HFFc6 (cell line): ENCODE data around the gene WDR27. TPM values are rescaled to one million over a fixed set of nuclear protein-coding genes. Genes with fewer than 3 reads are reported as not detected.

Source experiments
- DNase-seq: peaks from one replicate; pipeline ENCODE4 v3.0.0-alpha.2; 2018
- H3K27ac Mint-ChIP-seq: 2 replicates; pipeline ENCODE4 v1.8.0; 2020; ENCODE audit warnings: mild to moderate bottlenecking, mixed read lengths
- H3K27me3 Mint-ChIP-seq: 2 replicates; pipeline ENCODE4 v1.8.0; 2021; ENCODE audit warnings: mild to moderate bottlenecking, moderate library complexity, mixed read lengths; ENCODE audit not compliant: insufficient read depth
- H3K36me3 Mint-ChIP-seq: 2 replicates; pipeline ENCODE4 v1.8.0; 2021; ENCODE audit warnings: low read depth, mixed read lengths
- H3K4me1 Mint-ChIP-seq: 2 replicates; pipeline ENCODE4 v1.8.0; 2020; ENCODE audit warnings: low read depth, mixed read lengths
- H3K4me3 Mint-ChIP-seq: 2 replicates; pipeline ENCODE4 v1.8.0; 2020; ENCODE audit warnings: mild to moderate bottlenecking, moderate library complexity, mixed read lengths
- H3K9me3 Mint-ChIP-seq: 2 replicates; pipeline ENCODE4 v1.8.0; 2020; ENCODE audit warnings: mild to moderate bottlenecking, mixed read lengths
- CTCF ChIP-seq: fragments of 200-600 bp; sonication (generic); IDR thresholded peaks from 2 replicates; pipeline ENCODE4 v1.5.0; 2021; ENCODE audit warnings: antibody characterized with exemption, mild to moderate bottlenecking
- total RNA-seq, 6 experiments: library from RNA; stranded (reverse); fragmentation: NEBNext Ultra II Directional; extraction: Animal tissue kit (Norgen Biotek cat#: 25700); gene quantifications; 2 replicates in 1 of 6; 3 replicates in 5 of 6; pipeline ENCODE4 v1.2.3, GENCODE V29; 2021

The WDR27 gene
- total RNA-seq, 6 experiments from 2014 or later = 10.0 to 15.8 (median 12.1) TPM

GRCh38 chr6:169632841-169633240, 69.0 kb downstream of the WDR27 start:
- no peaks in the 10 kb centered on the region for H3K9me3 Mint-ChIP-seq
- H3K4me3 Mint-ChIP-seq = no peak overlapping the region
- H3K4me1 Mint-ChIP-seq = peaks cover 8% of the 10 kb centered on the region; the same call in 1 of the 2 replicates
- peaks cover 13% of the 10 kb centered on the region for H3K36me3 Mint-ChIP-seq
- DNase-seq = no peak
- H3K27me3 Mint-ChIP-seq = no peaks in the 10 kb centered on the region; the same call in 1 of the 2 replicates
- TF ChIP-seq CTCF = no peak
- no peak overlapping the region for H3K27ac Mint-ChIP-seq

DNA sequence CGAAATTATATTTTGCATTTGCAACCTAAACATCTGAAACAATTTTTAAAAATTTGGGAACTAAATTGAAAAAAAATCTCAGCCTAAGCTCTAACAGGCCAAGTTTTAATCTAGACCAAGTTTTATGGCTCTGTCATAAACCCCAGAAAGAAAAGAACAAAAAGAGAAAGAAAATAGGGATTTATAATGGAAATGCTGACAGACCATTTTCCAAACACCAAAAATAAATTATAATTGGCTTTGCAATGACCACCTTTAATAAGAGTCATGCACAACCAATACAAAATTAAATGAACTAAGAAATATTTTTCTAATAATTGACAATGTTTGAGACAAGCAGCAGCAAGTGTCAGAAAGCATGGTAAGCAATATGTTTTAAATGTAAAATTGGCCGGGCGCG, 72.6 kb downstream of the WDR27 start:
- H3K9me3 Mint-ChIP-seq = no peaks in the 10 kb centered on the region
- TF ChIP-seq CTCF = no peak

GRCh38 chr6:169627736-169628607, 73.9 kb downstream of the WDR27 start:
- DNase-seq = no peak
- Mint-ChIP-seq H3K27ac (no peak overlapping the region), H3K4me3 (no peak overlapping the region), H3K27me3 (no peaks in the 10 kb centered on the region; the same call in 1 of the 2 replicates), H3K9me3 (no peaks in the 10 kb centered on the region), H3K4me1 (no peaks in the 10 kb centered on the region), H3K36me3 (peaks cover 29% of the 10 kb centered on the region)
- TF ChIP-seq CTCF = no peak

More for the DNA sequence above, 72.6 kb downstream of the WDR27 start:
- H3K4me3 Mint-ChIP-seq = no peak overlapping the region
- no peaks in the 10 kb centered on the region; the same call in 1 of the 2 replicates for H3K27me3 Mint-ChIP-seq
- peaks cover 21% of the 10 kb centered on the region for H3K36me3 Mint-ChIP-seq
- DNase-seq = no peak
- no peaks in the 10 kb centered on the region for H3K4me1 Mint-ChIP-seq
- no peak overlapping the region for H3K27ac Mint-ChIP-seq

- no peaks in the 10 kb centered on the region for H3K9me3 Mint-ChIP-seq
- no peaks in the 10 kb centered on the region; the same call in none of the 2 replicates for H3K27me3 Mint-ChIP-seq
- no peak for TF ChIP-seq CTCF
- H3K36me3 Mint-ChIP-seq = peaks cover 24% of the 10 kb centered on the region
- no peak overlapping the region for H3K27ac Mint-ChIP-seq
- no peak overlapping the region for H3K4me3 Mint-ChIP-seq
- no peak for DNase-seq
- H3K4me1 Mint-ChIP-seq = no peaks in the 10 kb centered on the region
Measured at GRCh38 chr6:169626649-169627048, 75.2 kb downstream of the WDR27 start.

- no peak for TF ChIP-seq CTCF
- Mint-ChIP-seq H3K36me3 (peaks cover 24% of the 10 kb centered on the region), H3K4me3 (no peak overlapping the region), H3K27me3 (no peaks in the 10 kb centered on the region; the same call in none of the 2 replicates), H3K9me3 (no peaks in the 10 kb centered on the region), H3K27ac (no peak overlapping the region), H3K4me1 (no peaks in the 10 kb centered on the region)
- no peak for DNase-seq
Measured at GRCh38 chr6:169626169-169626568, 75.7 kb downstream of the WDR27 start.
